Cerebellar nuclear complex (tissue), 1 donor: ENCODE data around the gene SH3PXD2B.
A peak's percentile ranks its signal among the peaks of the same experiment; 100 is the strongest.
"Not testable (repeated sequence)": the region's sequence is repeated elsewhere in the genome, so short reads cannot be mapped to it uniquely, and the experiment has no call there.

Experiments
- DNase-seq, 2 experiments: peaks; one replicate each; lab custom pipeline; 2025; lab: John Stamatoyannopoulos, UW

SH3PXD2B gene

DNA sequence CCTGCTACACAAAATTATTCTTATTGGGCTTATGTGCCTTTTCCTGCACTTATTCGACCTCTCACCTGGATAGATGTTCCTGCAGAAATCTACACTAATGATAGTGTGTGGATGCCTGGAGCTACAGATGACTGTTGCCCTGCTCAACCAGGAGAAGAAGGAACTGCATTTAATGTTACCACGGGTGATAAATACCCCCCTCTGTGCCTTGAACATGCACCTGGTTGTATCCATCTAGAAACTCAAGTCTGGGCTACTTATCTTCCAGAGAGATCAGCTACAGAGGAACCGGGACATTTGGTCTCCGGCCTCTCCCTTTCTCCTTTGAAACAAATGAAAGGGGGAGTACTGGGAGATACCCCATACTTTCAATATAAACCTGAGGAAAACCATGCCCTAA is 54.5 kb downstream of the SH3PXD2B start:
- DNase-seq, result no peak

DNA sequence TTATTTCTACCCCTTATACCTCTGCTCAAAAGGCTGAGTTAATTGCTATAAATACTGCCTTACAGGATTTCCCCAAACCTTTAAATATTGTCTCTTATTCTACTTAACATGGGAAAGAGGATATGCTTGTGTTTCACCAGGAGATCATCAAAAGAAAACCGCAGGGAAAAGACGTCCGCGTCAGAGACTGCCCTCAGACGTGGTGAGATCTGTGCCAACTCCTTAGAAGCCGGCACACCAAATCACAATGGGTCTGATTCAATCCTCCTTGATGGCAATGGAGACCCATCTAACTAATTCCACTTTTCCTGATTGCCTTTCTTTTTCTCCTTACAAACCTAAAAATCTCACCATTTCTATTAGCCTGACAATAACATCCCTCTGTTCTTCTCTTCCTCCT is 55.0 kb downstream of the SH3PXD2B start:
- no peak for DNase-seq

DNA sequence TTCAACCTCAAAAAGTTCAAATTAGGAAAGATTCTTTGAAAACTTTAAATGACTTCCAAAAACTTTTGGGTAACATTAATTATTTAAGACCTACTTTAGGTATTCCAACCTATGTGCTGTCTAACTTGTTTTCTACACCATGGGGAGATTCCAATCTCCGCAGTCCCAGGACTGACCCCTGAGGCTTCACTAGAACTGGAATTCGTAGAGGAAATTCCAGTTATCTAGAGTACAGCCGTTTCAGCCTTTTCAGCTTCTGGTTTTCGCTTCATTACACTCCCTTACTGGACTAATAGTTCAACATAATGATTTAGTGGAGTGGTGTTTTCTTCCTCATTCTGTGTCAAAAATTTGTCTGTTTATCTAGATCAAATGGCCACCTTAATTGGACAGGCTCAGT is 55.7 kb downstream of the SH3PXD2B start:
- not testable (repeated sequence) for DNase-seq

DNA sequence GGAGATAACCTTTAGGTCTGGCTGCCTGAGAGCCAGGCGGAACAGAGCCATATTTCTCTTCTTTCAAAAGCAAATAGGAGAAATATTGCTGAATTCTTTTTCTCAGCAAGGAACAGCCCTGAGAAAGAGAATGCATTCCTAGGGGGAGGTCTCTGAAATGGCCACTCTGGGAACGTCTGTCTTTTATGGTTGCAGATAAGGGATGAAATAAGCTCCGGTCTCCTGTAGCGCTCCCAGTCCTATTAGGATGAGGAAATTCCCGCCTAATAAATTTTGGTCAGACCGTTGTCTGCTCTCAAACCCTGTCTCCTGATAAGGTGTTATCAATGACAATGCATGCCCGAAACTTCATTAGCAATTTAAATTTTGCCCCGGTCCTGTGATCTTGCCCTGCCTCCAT is 57.3 kb downstream of the SH3PXD2B start:
- DNase-seq, result not testable (repeated sequence)

DNA sequence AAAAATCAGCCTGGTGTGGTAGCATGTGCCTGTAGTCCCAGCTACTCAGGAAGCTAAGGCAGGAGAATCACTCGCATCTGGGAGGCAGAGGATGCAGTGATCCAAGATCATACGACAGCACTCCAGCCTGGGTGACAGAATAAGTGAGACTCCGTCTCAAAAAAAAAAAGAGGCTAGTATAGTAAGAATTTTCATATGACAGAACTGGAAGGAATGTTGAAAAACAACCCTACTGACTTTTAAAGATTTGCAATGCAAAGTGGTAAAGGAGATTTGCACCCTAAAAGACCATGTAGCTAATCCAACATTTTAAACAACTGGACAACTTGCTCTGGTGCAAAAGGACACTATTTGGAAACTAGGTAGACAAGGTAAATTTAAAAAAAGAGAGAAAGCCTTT is 58.1 kb downstream of the SH3PXD2B start:
- no peak for DNase-seq

DNA sequence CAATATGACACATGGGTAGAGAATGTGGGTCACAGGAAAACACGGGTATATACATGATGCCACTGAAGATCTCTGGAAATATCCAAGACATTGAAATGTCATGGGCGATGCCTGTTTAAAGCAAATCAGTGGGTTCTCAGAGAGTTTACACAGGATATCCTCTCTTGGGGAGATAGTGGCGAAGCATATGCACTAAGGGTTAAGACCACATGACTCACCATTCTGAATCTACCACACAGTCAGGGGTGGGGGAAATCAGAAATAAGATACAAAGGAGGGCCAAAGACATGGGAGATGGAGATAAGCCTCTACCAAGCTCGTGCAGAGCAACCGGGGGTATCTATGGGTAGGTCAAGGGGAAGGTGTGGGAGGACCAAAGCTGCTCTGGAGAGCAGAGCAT is 58.8 kb downstream of the SH3PXD2B start:
- DNase-seq, result no peak

DNA sequence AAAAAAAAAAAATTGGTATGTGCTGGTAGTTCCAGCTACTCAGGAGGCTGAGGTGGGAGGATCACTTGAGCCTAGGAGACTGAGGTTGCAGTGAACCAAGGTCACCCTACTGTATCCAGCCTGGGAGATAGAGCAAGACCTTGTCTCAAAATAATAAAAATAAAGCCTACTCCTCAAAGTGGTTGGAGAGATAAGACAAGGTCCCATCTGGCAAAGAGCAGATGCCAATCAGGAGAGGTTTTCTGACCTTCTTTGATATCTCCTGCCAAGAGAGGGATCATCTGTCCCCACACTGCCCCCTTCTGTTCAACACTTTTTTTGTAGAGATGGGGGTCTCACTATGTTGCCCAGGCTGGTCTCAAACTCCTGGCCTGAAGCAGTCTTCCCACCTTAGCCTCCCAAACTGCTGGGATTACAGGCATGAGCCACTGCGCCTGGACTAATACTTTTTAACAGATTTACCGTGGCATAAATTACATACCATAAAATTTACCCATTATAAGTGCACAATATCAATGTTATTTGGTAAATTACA is 64.7 kb downstream of the SH3PXD2B start:
- DNase-seq, result no peak

DNA sequence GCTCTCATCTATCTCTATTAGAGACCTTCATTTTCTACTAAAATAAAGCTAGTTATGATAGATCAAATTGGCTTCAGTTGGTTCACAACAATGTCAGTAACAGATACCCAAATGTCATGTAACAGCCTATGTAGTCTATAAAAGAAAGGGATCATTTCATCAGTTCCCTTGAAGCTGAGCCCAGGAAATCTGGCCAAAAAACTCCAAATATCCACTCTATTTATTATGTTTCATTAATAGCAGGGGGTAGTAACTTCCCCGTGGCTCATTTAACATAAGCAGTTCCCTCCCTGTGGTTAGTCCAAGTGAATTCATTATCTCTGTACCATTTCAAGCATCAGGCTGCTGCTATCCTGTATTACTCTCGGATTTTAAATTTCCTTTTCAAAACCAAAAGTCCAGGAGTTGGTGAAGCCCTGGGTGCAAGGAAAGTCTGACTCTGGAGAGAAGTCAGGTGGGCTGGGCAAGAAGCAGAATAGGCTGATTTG is 66.0 kb downstream of the SH3PXD2B start:
- DNase-seq, result no peak

DNA sequence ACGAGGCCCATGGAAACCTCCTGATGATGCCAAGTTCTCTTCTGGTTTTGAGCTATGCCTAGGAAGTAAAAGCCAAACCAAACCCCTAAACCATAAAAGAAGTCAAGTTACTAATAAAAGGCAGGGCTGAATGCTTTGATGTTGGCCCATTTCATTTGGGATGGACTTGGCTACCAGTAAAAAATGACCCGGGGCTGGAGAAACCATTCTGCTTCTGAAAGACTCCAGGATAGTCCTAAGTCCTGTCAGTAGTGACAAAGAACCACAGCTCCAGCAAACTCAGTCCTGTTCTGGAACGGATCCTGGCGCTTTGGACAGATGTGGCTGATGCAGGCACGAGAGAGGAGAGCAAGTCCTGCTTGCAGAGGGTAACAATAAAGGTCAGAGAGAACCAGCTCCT is 68.6 kb downstream of the SH3PXD2B start:
- no peak for DNase-seq

DNA sequence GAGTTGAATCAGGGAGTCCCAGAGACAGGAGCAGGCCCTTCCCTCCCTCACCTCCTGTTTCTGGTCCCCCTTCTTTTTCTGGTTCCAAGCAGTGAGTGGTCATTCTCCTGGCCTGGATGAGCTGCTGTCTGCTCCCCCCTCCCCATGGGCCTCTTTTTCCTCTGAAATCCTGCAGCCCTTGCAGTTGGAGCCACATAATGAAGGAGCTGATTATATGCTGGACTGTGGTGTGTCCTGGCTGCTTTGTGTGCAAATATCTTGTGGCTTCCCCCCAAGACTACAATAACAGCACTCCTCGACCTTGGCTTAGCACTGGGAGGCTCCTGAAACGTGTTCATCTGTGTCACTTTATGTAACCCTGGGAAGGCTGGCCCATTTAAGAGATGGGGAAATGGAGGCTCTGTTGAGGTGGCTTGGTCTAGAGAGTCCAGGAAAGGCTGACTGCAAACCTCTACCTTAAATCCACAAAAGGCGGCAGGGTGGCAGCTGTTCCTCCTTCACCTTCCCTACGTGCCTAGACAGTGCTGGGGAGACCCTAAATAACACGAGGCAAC is 69.2 kb downstream of the SH3PXD2B start:
- DNase-seq, result no peak

DNA sequence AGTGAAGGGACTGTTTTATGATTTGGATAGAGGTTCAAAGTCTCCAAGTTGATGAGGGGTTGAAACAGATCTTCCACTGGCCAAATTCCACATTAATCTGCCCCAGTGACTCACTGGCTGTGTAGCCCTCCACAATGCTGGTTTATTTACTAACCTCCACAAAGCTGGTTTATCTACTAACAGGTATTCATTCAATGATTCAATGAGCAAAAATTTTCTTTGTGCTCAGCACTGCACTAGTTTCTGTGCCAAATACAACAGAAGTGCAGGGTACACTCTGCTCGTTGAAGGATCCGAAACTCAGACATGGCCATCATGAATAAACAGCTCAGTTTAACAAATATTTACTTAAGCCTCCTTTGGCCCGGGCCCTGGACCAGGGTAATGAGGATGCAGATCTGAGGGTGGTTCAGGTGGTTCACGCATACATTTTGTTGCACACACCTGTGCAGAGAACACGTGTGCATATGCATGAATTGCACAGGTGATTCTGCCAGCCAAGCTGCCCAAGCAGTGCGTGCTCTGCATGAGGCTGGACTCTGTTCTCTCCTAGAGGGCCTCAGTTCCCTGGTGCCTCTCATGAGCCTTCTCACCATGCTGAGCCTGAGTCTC is 71.0 kb downstream of the SH3PXD2B start:
- no peak for DNase-seq

DNA sequence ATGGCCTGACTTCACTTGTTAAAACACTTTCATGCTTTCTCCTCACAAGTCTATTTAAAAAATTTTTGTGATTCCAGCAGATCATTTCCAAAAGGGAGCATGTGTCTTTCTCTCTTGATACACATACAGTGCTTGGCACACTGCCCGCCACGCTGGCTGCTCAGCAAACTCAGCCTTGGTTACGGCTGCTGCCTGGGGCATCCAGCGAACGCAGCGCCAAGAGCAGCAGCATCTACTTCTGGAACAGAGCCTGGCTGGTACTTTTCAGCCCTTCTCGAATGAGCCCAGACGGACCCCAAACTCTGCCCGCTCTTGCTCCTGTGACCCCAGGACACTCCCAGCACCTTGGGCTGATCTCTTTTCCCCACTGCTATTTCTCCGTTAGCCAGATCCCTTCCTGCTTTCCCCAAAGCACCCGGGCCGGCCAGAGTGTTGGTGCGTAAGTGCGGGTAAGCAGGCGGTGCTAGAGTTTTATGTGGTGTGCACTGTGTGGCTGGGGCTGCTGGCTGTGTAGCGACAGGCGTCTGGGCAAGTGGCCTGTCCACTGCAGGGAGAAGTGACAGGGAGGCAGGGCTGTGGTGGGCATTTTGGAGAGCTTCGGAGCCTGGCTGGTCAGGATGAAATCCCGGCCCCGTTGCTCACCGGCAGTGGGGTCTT is 73.2 kb downstream of the SH3PXD2B start:
- peak; percentile 29 to 36 for DNase-seq

DNA sequence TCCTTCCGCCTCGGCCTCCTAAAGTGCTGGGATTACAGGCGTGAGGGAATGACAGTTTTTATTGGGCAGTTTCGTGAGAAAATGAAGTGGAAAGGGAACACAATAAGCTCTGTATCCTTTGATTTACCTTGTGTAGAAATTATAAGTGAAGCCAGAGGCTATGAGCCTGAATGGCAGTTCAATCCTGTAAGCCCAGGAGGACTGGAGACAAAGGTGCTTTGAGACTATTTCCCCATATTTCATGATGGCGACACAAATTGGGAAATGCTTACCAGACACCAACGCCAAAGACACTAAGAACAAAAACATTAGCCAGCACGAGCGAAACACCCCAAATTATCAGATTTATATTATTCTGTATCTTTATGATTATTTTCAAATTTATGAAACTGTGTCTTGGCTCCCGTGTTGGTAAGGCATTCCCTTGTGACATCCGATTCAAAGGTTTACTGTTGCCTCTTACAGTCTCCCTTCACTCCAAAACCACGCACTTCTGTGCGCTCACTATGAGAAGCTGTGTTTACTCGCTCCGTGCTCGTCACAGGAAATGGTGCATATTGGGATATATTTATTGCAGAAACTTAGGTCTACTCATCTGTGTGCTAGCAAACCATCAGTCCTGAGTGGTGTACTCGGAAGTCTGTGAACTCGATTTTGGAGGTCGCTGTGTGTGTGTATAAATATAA is 73.9 kb downstream of the SH3PXD2B start:
- no peak for DNase-seq

DNA sequence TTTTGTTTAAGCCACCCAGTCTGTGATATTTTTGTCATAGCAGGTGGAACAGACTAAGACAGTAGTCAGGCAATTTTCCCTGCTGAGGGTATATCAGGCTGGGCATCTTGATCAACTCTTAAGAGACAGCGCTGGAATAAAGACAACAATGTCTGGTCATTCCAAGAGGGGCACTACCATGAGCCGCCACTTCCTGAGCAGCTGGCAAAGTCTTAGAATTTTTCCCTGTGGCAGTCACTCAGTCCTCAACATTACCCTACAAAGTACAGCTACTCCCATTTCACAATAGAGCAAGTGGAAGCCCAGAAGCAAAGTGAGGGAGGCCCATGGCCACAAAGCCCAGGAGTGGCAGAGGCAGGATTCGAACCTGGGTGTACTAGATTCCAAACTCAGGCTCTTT is 74.8 kb downstream of the SH3PXD2B start:
- no peak for DNase-seq

DNA sequence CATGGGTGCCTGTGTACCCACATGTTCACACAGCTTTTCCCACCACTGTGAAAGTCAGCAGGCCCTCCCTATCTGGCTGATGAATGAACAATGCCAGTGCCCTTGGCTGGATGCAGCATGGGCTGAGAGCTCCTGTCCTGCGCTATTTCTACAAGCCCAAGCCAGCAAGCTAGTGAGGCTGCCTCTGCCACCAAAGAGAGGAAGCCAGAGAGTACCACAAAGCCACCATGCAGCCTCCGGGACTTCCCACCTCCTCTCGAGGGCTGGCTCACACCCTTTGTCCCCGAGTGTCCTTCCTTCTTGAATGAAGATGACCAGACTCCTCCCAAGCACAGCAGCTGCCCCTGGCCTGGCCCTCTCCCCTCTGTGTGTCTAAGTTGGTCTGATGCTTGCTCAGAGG is 76.5 kb downstream of the SH3PXD2B start:
- no peak for DNase-seq

DNA sequence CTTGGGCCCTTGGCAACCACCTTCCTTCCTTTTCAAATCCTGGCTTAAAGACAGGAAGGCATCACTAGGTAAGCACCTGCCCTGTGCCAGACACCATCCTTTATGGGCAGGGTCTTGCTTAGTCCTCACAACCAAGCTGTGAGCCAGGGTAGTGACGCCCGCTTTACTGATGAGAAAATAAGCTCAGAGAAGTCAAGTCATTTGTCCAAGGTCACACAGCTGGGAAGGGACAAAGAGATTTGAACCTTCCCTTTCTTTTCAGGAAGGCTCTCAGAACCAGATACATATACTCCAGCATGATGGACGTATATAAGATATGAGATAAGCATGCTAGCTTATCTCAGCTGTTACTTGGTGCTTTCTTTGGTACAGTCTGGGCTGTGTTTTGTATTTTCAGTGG is 76.9 kb downstream of the SH3PXD2B start:
- DNase-seq, result no peak

DNA sequence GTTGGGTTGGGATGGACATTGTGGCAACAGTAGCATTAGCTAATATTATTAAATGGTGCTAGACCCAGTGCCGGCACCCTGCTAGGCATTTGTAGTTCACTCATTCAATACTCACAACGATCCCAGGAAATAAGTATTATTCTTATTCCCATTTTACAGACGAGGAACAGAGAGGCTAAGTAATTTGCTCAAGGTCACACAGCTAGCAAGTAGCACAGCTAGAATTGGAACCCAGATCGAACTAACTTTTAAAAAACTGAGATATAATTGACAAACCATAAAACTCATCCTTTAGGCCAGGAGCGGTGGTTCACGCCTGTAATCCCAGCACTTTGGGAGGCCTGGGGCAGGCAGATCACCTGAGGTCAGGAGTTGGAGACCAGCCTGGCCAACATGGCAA is 79.5 kb downstream of the SH3PXD2B start:
- DNase-seq, result no peak

DNA sequence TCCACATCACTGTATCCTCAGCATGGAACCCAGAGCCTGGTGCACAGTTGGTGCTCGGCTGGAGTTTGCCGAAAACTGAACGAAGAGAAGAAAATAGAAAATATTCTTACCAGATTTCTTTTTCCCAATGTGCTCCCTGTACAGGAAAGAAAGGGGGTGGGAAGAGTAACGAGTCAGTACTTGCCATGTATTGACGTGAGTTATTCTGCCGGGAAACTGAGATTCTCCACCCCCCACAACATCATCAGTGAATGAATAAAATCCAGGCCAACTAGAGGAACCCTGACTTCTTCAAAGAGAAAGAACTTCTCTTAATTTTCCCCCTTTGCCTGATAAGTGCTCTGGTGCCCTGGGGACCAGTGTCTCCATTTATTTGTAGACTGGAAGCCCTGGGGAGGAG is 80.6 kb downstream of the SH3PXD2B start:
- no peak for DNase-seq

DNA sequence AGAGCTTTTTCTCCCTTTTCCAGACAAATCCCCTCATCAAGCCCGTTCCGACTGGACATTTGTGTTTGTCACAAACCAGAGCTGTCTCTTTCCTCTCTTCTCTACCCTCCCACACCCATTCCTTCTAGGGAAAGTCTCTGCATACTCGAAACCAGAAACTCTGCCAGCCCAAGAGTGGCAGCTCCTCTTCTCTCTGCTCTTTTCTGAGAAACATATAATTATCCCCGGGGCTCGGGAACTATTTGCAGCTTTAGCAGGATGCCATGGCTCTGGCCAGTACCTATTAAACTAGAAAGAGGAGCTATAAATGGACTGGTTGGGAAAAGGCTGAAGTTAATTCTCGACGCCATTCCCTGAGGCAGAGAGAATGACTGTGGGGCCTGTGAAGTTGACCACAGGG is 82.6 kb downstream of the SH3PXD2B start:
- no peak for DNase-seq

DNA sequence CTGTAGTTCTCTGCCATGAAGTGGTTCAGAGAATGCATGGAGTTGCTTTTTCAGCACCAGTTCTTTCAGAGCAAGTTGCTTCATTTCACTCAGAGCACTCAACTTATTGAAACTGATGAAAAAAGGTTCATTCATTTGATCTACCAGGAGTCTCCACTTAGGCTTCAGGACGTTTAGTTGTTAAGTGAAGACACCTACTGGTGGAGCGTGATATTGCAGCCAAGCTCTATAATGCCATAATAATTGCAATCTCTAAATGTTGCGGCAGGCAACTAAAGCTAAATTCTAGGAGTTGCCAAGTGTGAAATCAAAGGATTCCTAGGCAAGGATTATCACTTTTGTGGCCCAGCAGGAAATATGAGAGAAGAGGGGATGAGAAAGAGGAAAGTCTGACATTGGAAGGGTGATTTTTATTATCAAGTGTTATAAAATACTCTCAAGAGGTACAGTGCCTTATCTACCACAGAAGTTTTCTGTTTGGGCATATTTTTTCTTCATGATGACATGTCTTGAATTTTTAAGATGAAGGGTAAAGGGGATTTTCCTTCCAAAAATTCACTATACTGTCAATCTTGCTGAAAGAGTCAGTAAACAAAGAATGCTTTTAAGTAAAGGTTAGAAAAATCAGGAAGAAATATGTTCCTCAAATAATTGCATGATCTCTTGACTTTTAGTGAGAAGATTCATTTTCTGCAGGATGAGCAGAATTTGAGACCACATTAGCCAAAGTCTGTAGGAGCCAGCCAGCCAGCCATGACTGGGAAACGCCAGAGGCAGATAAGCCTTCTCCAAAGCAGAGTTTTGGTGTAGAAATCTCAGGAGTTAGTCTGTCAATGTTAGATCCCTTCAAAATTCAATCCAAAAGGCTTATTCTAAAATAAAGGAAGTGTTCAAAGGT is 83.4 kb downstream of the SH3PXD2B start:
- DNase-seq, result no peak

DNA sequence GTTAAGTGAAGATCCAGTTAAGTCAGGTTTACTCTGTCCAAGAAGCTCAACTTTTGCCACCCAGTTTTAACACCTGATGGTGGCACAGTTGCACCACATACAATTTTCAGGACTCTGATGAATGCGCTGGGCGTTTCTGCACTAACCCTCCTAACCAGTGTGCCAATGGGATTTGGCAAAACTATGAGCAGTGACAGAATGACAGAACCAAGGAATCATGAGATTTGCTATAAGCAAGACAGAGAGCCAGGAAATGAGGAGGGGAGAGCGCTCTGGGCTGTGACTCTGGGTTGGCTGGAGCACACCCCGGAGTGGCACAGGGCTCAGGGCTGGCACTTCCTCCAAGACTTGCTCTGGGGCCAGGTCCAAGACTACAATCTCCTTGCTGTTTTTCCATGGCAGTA is 84.1 kb downstream of the SH3PXD2B start:
- DNase-seq, result no peak

DNA sequence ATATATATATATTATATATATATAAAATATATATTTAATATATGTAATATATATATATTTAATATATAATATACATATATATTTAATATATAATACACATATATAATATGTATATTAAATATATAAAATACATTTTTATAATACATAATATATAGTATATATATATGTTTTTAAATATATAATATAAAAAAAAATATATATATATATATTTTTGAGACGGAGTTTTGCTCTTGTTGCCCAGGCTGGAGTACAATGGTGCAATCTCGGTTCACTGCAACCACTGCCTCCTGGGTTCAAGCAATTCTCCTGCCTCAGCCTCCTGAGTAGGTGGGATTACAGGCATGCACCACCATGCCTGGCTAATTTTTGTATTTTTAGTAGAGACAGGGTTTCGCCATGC is 85.6 kb downstream of the SH3PXD2B start:
- DNase-seq, result not testable (repeated sequence)
